Subcutaneous adipose tissue (tissue), 4 donors: ENCODE results near the gene PKDREJ. TPM values are rescaled to one million over a fixed set of nuclear protein-coding genes. Genes with fewer than 3 reads are reported as not detected.

Experiments used
- total RNA-seq, 4 donors: library from RNA; depleted of rRNA; stranded (reverse); fragments of >200 nt; gene quantifications; one replicate each; pipeline ENCODE4 v1.1.0, GENCODE V29; 2016
- TF ChIP-seq, protein P1 (sequence below): fragments of 450-650 bp; IDR thresholded peaks from one replicate; pipeline ENCODE4 v1.5.1; 2016; ENCODE audit warnings: low read depth, mild to moderate bottlenecking, control low read depth, antibody characterized with exemption, moderate library complexity

The PKDREJ gene
- total RNA-seq, 4 donors from 2014 or later, result 0.16 to 0.22 TPM; not detected in 2

DNA sequence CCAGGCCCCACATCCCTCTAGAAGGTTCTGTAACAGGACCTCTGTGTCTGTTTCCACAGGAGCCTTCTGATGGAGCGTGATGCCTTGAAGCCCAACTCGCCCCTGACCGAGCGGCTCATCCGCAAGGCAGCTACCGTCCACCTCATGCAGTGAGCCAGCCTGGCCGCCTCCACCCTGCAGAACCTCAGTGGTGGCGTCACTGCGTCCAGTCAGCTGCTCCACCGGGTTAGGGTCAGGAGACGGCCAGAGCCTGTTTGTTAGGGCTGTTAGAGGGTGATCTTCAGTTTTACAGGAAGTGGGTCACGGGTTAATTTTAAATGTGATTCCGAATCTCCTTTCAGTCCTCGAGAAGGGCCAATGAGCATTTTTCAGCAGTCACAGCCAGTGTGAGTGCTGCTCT is 29.6 kb upstream of the PKDREJ start:
- TF ChIP-seq, protein P1, sequence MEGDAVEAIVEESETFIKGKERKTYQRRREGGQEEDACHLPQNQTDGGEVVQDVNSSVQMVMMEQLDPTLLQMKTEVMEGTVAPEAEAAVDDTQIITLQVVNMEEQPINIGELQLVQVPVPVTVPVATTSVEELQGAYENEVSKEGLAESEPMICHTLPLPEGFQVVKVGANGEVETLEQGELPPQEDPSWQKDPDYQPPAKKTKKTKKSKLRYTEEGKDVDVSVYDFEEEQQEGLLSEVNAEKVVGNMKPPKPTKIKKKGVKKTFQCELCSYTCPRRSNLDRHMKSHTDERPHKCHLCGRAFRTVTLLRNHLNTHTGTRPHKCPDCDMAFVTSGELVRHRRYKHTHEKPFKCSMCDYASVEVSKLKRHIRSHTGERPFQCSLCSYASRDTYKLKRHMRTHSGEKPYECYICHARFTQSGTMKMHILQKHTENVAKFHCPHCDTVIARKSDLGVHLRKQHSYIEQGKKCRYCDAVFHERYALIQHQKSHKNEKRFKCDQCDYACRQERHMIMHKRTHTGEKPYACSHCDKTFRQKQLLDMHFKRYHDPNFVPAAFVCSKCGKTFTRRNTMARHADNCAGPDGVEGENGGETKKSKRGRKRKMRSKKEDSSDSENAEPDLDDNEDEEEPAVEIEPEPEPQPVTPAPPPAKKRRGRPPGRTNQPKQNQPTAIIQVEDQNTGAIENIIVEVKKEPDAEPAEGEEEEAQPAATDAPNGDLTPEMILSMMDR, result no peak

- TF ChIP-seq, protein P1, result no peak
Measured at GRCh38 chr22:46292173-46292572, 29.0 kb upstream of the PKDREJ start.

- TF ChIP-seq, protein P1, result no peak
Measured at GRCh38 chr22:46290843-46291785, 28.0 kb upstream of the PKDREJ start.

DNA sequence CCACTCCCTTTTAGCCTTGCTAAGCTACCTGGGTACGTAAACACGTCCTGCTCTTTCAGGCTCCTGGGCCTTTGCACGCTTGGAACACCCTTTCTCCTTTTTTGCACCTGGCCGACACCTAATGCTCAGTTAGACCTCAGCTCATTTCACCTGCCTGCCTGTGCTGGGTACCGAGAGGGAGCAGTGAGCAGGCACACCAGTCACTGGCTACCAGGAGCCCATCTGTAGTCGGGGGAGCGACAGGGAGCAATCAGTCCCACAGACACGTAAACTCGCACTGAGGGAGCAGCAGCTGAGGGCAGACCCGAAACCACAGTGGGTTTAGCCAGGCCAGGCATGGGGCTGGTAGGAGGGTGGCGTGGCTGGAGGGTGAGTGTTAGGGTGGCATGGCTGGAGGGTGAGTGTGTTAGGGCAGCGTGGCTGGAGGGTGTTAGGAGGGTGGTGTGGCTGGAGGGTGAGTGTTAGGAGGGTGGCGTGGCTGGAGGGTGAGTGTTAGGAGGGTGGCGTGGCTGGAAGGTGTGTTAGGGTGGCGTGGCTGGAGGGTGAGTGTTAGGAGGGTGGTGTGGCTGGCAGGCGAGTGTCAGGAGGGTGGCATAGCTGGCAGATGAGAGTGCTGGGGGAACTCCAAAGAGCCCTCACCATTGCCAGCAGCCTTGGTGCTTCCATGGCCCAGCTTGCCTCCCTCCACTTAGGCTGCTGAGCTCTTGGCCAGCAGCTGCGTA is 27.1 kb upstream of the PKDREJ start:
- TF ChIP-seq, protein P1, result no peak

- TF ChIP-seq, protein P1, result no peak
Measured at GRCh38 chr22:46289244-46289891, 26.2 kb upstream of the PKDREJ start.

GRCh38 chr22:46288846-46289243 is 25.7 kb upstream of the PKDREJ start:
- TF ChIP-seq, protein P1, result no peak
